ENCODE data around the gene PRDM16. TPM values are rescaled to one million over a fixed set of nuclear protein-coding genes. Genes with fewer than 3 reads are reported as not detected.

The PRDM16 gene
- total and polyA plus RNA-seq, 2 donors (not counting 1 experiment from before 2014, with no cell fraction given), result 0.03 to 0.12 TPM

- no peaks in the 10 kb centered on the region for H3K36me3 ChIP-seq (replicated peaks in 1 of 2; ENCODE audit: control extremely low read depth in 1 of 2, control insufficient read depth in 1 of 2, extremely low read depth in 1 of 2, insufficient read depth in 2 of 2, low read length in 1 of 2)
- DNase-seq (no peak), ATAC-seq (ENCODE audit: low read depth) (no peak)
- no peak overlapping the region for H3K4me2 ChIP-seq (replicated peaks; ENCODE audit: low read depth, low read length, poor library complexity, severe bottlenecking)
- no peak for TF ChIP-seq EZH2 (IDR thresholded peaks at IDR 0.05; ENCODE audit: borderline replicate concordance, insufficient read depth, low read depth, low read length, poor library complexity, severe bottlenecking)
- TF ChIP-seq CTCF (IDR thresholded peaks at IDR 0.05), result no peak
- H4K20me1 ChIP-seq (ENCODE audit: control insufficient read depth, insufficient read depth, low read length, poor library complexity, severe bottlenecking), result no peaks in the 10 kb centered on the region
- Mint-ChIP-seq H3K27ac (no peak overlapping the region), H3K9me3 (ENCODE audit: insufficient read depth) (no peaks in the 10 kb centered on the region), H3K4me3 (no peak overlapping the region), H3K27me3 (peaks cover 7% of the 10 kb centered on the region), H3K4me1 (no peaks in the 10 kb centered on the region)
- no peaks in the 10 kb centered on the region for H3K9me3 ChIP-seq (ENCODE audit: control extremely low read depth in 1 of 3, control insufficient read depth in 2 of 3, insufficient read depth in 1 of 3, low read length in 2 of 3)
- H3K4me3 ChIP-seq (ENCODE audit: control extremely low read depth in 1 of 5, extremely low read depth in 1 of 5, insufficient read depth in 1 of 5, low read depth in 2 of 5, low read length in 4 of 5), result no peak overlapping the region
- H3K9ac ChIP-seq (ENCODE audit: low read length), result no peak overlapping the region
- no peak overlapping the region for H3K27ac ChIP-seq (ENCODE audit: low read length in 2 of 2)
- intact Hi-C loops (cut with micrococcal nuclease), result no loop called here
- WGBS (ENCODE audit: insufficient coverage), result 83% methylated on average over 32 of the region's 42 CpGs
- no peaks in the 10 kb centered on the region for H3K4me1 ChIP-seq (ENCODE audit: control insufficient read depth in 2 of 2, insufficient read depth in 2 of 2, low read length in 2 of 2)
- no peaks in the 10 kb centered on the region for H3K27me3 ChIP-seq (replicated peaks in 1 of 4; ENCODE audit: control extremely low read depth in 1 of 4, control insufficient read depth in 3 of 4, insufficient read depth in 4 of 4, low read length in 3 of 4)
- H3K79me2 ChIP-seq (ENCODE audit: control insufficient read depth, insufficient read depth, low read length), result no peaks in the 10 kb centered on the region
- POLR2A ChIA-PET, result no interaction called here
- no peak overlapping the region for H2AFZ ChIP-seq (ENCODE audit: insufficient read depth, low read depth, low read length, poor library complexity, severe bottlenecking)
- CTCF ChIA-PET, result no interaction called here
Measured at GRCh38 chr1:3366126-3367051, 297.4 kb downstream of the PRDM16 start.

- TF ChIP-seq CTCF (IDR thresholded peaks at IDR 0.05) (no peak), EZH2 (IDR thresholded peaks at IDR 0.05; ENCODE audit: borderline replicate concordance, insufficient read depth, low read depth, low read length, poor library complexity, severe bottlenecking) (no peak)
- Mint-ChIP-seq H3K27ac (no peak overlapping the region), H3K27me3 (peaks cover 4% of the 10 kb centered on the region), H3K4me3 (no peak overlapping the region), H3K4me1 (no peaks in the 10 kb centered on the region), H3K9me3 (ENCODE audit: insufficient read depth) (no peaks in the 10 kb centered on the region)
- H3K79me2 ChIP-seq (ENCODE audit: control insufficient read depth, insufficient read depth, low read length), result no peaks in the 10 kb centered on the region
- no peaks in the 10 kb centered on the region for H4K20me1 ChIP-seq (ENCODE audit: control insufficient read depth, insufficient read depth, low read length, poor library complexity, severe bottlenecking)
- no peak overlapping the region for H3K9ac ChIP-seq (ENCODE audit: low read length)
- no peak overlapping the region for H3K27ac ChIP-seq (ENCODE audit: low read length in 2 of 2)
- H3K4me2 ChIP-seq (replicated peaks; ENCODE audit: low read depth, low read length, poor library complexity, severe bottlenecking), result no peak overlapping the region
- POLR2A ChIA-PET, result no interaction called here
- WGBS (ENCODE audit: insufficient coverage), result 74% methylated on average over 5 of the region's 11 CpGs
- no peak for DNase-seq
- H2AFZ ChIP-seq (ENCODE audit: insufficient read depth, low read depth, low read length, poor library complexity, severe bottlenecking), result no peak overlapping the region
- no peaks in the 10 kb centered on the region for H3K4me1 ChIP-seq (ENCODE audit: control insufficient read depth in 2 of 2, insufficient read depth in 2 of 2, low read length in 2 of 2)
- no peaks in the 10 kb centered on the region for H3K36me3 ChIP-seq (replicated peaks in 1 of 2; ENCODE audit: control extremely low read depth in 1 of 2, control insufficient read depth in 1 of 2, extremely low read depth in 1 of 2, insufficient read depth in 2 of 2, low read length in 1 of 2)
- no peak overlapping the region for H3K4me3 ChIP-seq (ENCODE audit: control extremely low read depth in 1 of 5, extremely low read depth in 1 of 5, insufficient read depth in 1 of 5, low read depth in 2 of 5, low read length in 4 of 5)
- intact Hi-C loops (cut with micrococcal nuclease), result no loop called here
- H3K9me3 ChIP-seq (ENCODE audit: control extremely low read depth in 1 of 3, control insufficient read depth in 2 of 3, insufficient read depth in 1 of 3, low read length in 2 of 3), result peaks cover 0 to 6% (median 0%) of the 10 kb centered on the region in 3 donors
- ATAC-seq (ENCODE audit: low read depth), result no peak
- CTCF ChIA-PET, result interaction anchor here (0.6 kb wide), 1 partner anchor 544 kb away, joined by 3 read pairs; no protein-coding TSS in a partner anchor
- H3K27me3 ChIP-seq (replicated peaks in 1 of 4; ENCODE audit: control extremely low read depth in 1 of 4, control insufficient read depth in 3 of 4, insufficient read depth in 4 of 4, low read length in 3 of 4), result no peaks in the 10 kb centered on the region
Measured at GRCh38 chr1:3367376-3367775, 298.4 kb downstream of the PRDM16 start.
